Measurements from ENCODE around the gene CLEC20A. TPM values are rescaled to one million over a fixed set of nuclear protein-coding genes. Genes with fewer than 3 reads are reported as not detected.

Gene CLEC20A
- total and polyA plus RNA-seq, 2 experiments from 2014 or later = not detected

GRCh38 chr1:178516110-178516509 lies 19.3 kb upstream of the CLEC20A start (continued):
- TF ChIP-seq ETS1 (IDR thresholded peaks at IDR 0.05) (no peak), ZNF114 (CRISPR knock-in tag; IDR thresholded peaks at IDR 0.05) (no peak), ZNF331 (CRISPR knock-in tag; IDR thresholded peaks at IDR 0.05; ENCODE audit: low read depth) (no peak), REST (IDR thresholded peaks at IDR 0.05; ENCODE audit: unreplicated experiment) (no peak), CREB1 (CRISPR knock-in tag; IDR thresholded peaks at IDR 0.05; ENCODE audit: low read depth) (no peak), POLR2AphosphoS5 (IDR thresholded peaks at IDR 0.05; ENCODE audit: low read depth) (no peak), JUNB (IDR thresholded peaks at IDR 0.05; ENCODE audit: unreplicated experiment) (no peak), EZH2 (IDR thresholded peaks at IDR 0.05; ENCODE audit: low read depth, unreplicated experiment) (no peak), EZH2phosphoT487 (IDR thresholded peaks at IDR 0.05; ENCODE audit: unreplicated experiment) (no peak), STAT1 (IDR thresholded peaks at IDR 0.05; ENCODE audit: unreplicated experiment) (no peak)

- Histone ChIP-seq H3K9me2 (ENCODE audit: insufficient read depth) (no peaks in the 10 kb centered on the region), H3K4me2 (no peak overlapping the region), H3K79me2 (replicated peaks; ENCODE audit: insufficient read depth) (no peaks in the 10 kb centered on the region), H3K36me3 (ENCODE audit: insufficient read depth) (no peaks in the 10 kb centered on the region), H3K27ac (ENCODE audit: low read depth) (no peak overlapping the region), H3F3A (replicated peaks; ENCODE audit: low read depth) (no peaks in the 10 kb centered on the region), H3K27me3 (ENCODE audit: insufficient read depth) (no peaks in the 10 kb centered on the region), H4K20me1 (replicated peaks; ENCODE audit: insufficient read depth) (no peaks in the 10 kb centered on the region), H2AFZ (peak overlapping the region; percentile 90), H3K4me3 (no peak overlapping the region), H3K4me1 (ENCODE audit: insufficient read depth) (no peaks in the 10 kb centered on the region)
- no peaks in the 10 kb centered on the region for H3K36me3 Mint-ChIP-seq (ENCODE audit: low read depth)
- TF ChIP-seq CTCF (conservative IDR thresholded peaks at IDR 0.05; ENCODE audit: low read depth in 2 of 2) (peak in 1 of 2 experiments; percentile 47; a peak in 3 of 4 replicates), JUNB (IDR thresholded peaks at IDR 0.05; ENCODE audit: unreplicated experiment) (no peak)
- DNase-seq (ENCODE audit: low spot score) = peak; percentile 49
- H3K27ac Mint-ChIP-seq = no peak overlapping the region
- H3K9me3 Mint-ChIP-seq = no peaks in the 10 kb centered on the region
- H3K4me3 Mint-ChIP-seq = no peak overlapping the region
- peak; percentile 78 for ATAC-seq
- no peaks in the 10 kb centered on the region for H3K4me1 Mint-ChIP-seq
- H3K27me3 Mint-ChIP-seq (ENCODE audit: insufficient read depth, low read depth, poor library complexity) = peaks cover 4% of the 10 kb centered on the region
Measured at GRCh38 chr1:178513278-178513983, 16.7 kb upstream of the CLEC20A start.

All from GM23338 (cell line).